ENCODE measurements around the gene ODAD2. TPM values are rescaled to one million over a fixed set of nuclear protein-coding genes. Genes with fewer than 3 reads are reported as not detected.

ODAD2 gene
- total RNA-seq, 1 experiment from 2014 or later: 20.4 TPM

DNA sequence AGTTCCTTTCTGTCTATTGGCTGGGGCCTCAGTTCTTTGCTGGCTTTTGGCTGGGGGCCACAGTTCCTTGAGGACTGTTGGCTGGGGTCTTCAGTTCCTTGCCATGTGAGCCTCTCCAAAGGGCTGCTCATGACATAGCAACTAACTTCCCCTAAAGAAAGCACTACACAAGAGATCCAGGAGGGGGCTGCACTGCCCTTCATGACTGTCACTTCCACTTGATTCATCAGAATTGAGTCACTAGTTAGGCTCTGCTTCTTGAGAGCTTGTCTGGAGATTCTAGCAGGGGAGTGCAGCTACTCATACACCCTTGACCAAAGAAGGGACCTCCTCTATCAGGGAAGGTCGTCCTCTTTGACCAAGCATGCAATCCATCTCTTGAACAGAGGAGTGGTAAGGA, 215.2 kb downstream of the ODAD2 start:
- Histone ChIP-seq H3K9me2 (ENCODE audit: insufficient read depth) (no peaks in the 10 kb centered on the region), H3K79me2 (ENCODE audit: insufficient read depth, low read length) (no peaks in the 10 kb centered on the region), H3K9me3 (ENCODE audit: control insufficient read depth in 1 of 2, insufficient read depth in 1 of 2, low read depth in 1 of 2, low read length in 2 of 2) (peaks cover 0 to 6% of the 10 kb centered on the region in 2 experiments; a peak in 1 of 4 replicates), H3K27ac (ENCODE audit: low read depth, low read length) (peak overlapping the region; percentile 52), H3K4me3 (replicated peaks in 1 of 2; ENCODE audit: low read depth in 1 of 2, low read length in 2 of 2) (no peak overlapping the region), H3K4me2 (ENCODE audit: low read length) (peak overlapping the region; percentile 40), H3K9ac (ENCODE audit: low read length) (no peak overlapping the region), H3K27me3 (ENCODE audit: insufficient read depth, low read length) (no peaks in the 10 kb centered on the region), H3K36me3 (ENCODE audit: control insufficient read depth in 1 of 2, insufficient read depth in 2 of 2, low read length in 2 of 2) (peaks cover 0 to 3% of the 10 kb centered on the region in 2 experiments; a peak in 1 of 4 replicates), H3K4me1 (ENCODE audit: control insufficient read depth in 1 of 2, insufficient read depth in 2 of 2, low read length in 2 of 2) (peaks cover 7 to 20% of the 10 kb centered on the region in 2 experiments; a peak in 3 of 4 replicates), H2AFZ (ENCODE audit: low read depth, low read length, poor library complexity, severe bottlenecking) (no peak overlapping the region), H4K20me1 (ENCODE audit: insufficient read depth) (no peaks in the 10 kb centered on the region)
- POLR2A ChIA-PET: interaction anchor here (0.6 kb wide), 1 partner anchor 212 kb away, joined by 3 read pairs; no protein-coding TSS in a partner anchor
- peak; percentile 26; the same call in 1 of the 2 replicates for TF ChIP-seq FOSL1 (IDR thresholded peaks at IDR 0.05; ENCODE audit: low read depth)
- no peak for TF ChIP-seq ZBTB33 (IDR thresholded peaks at IDR 0.05; ENCODE audit: extremely low read depth, insufficient replicate concordance, low read length)
- TF ChIP-seq CBX3 (IDR thresholded peaks at IDR 0.05; ENCODE audit: low read depth): peak; percentile 76
- peak; percentile 71 to 74 (median 74); a peak in 5 of 6 replicates for TF ChIP-seq CTCF (IDR thresholded peaks at IDR 0.05 in 2 of 3, conservative IDR thresholded peaks at IDR 0.05 in 1 of 3; ENCODE audit: borderline replicate concordance in 1 of 3, insufficient read depth in 1 of 3, low read depth in 2 of 3, low read length in 2 of 3)
- TF ChIP-seq POLR2AphosphoS5 (IDR thresholded peaks at IDR 0.05; ENCODE audit: low read depth, low read length): no peak; the same call in 1 of the 2 replicates
- TF ChIP-seq RAD21 (IDR thresholded peaks at IDR 0.05; ENCODE audit: low read depth): peak; percentile 92
- TF ChIP-seq SP1 (IDR thresholded peaks at IDR 0.05; ENCODE audit: low read depth): 0 out of 2 replicates have a peak, but pooled peaks have one; percentile 20
- no peak for TF ChIP-seq ZFX (IDR thresholded peaks at IDR 0.05)
- intact Hi-C loops (cut with micrococcal nuclease): loop anchor here (1.0 to 10.0 kb wide), 4 partner anchors 321 to 601 kb away; no protein-coding TSS in a partner anchor
- CTCF ChIA-PET: interaction anchor here (0.8 to 1.2 kb wide), 4 partner anchors 23 to 458 kb away, joined by 3 to 20 read pairs (median 12); no protein-coding TSS in a partner anchor
- ATAC-seq (peak; percentile 98), DNase-seq (ENCODE audit: low read depth, low spot score) (peak; percentile 81)
- RAD21 ChIA-PET (ENCODE audit: low non-redundant PET in 1 of 2, low total read pairs in 2 of 2, uncharacterized antibody in 2 of 2, unreplicated experiment in 2 of 2): interaction anchor here (0.9 to 1.2 kb wide), 3 partner anchors 396 to 458 kb away, joined by 4 to 9 read pairs (median 6); no protein-coding TSS in a partner anchor
- no TSS peak for BruUV-seq (replicated peaks)

Measured in HCT116 (cell line).